8988T (cell line): Measurements from ENCODE around the gene SURF1.
"Not testable (repeated sequence)": the region's sequence is repeated elsewhere in the genome, so short reads cannot be mapped to it uniquely, and the experiment has no call there.

ENCODE experiments used
- DNase-seq: peaks from one replicate; pipeline ENCODE4 v3.0.0; 2011

SURF1 gene, protein sequence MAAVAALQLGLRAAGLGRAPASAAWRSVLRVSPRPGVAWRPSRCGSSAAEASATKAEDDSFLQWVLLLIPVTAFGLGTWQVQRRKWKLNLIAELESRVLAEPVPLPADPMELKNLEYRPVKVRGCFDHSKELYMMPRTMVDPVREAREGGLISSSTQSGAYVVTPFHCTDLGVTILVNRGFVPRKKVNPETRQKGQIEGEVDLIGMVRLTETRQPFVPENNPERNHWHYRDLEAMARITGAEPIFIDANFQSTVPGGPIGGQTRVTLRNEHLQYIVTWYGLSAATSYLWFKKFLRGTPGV

DNA sequence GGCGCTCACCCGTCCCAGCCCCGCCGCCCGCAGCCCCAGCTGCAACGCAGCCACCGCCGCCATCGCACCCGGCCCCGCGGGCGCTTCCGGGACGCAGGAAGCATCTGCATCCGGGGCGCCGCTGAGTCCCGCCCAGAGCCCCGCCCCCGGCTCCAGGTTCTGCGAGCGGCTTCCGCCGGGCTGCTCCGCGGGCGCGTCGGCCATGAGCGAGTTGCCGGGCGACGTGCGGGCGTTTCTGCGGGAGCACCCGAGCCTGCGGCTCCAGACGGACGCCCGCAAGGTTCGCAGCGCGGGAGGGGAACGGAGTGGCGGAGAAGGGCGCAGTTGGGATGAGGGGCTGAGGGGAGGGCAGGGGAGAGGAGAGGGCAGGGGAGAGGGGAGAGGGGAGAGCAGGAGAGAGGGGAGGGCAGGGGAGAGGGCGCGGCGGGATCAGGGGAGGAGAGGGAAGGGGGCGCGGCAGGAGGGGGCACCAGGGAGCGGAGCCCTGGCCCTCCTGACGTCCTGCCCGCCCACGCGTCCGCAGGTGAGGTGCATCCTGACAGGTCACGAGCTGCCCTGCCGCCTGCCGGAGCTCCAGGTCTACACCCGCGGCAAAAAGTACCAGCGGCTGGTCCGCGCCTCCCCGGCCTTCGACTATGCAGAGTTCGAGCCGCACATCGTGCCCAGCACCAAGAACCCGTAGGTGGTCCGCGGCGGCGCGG is at the start of gene SURF1, which contains the start of gene SURF2:
TSS of gene SURF1 (minus strand) at position 97 of the 701 bp plus-strand sequence. CDS start at position 63, 34 bp downstream.
TSS of gene SURF2 (plus strand) at position 160 of the 701 bp plus-strand sequence. CDS start at position 203, 43 bp downstream.
- peak; percentile 89 for DNase-seq

DNA sequence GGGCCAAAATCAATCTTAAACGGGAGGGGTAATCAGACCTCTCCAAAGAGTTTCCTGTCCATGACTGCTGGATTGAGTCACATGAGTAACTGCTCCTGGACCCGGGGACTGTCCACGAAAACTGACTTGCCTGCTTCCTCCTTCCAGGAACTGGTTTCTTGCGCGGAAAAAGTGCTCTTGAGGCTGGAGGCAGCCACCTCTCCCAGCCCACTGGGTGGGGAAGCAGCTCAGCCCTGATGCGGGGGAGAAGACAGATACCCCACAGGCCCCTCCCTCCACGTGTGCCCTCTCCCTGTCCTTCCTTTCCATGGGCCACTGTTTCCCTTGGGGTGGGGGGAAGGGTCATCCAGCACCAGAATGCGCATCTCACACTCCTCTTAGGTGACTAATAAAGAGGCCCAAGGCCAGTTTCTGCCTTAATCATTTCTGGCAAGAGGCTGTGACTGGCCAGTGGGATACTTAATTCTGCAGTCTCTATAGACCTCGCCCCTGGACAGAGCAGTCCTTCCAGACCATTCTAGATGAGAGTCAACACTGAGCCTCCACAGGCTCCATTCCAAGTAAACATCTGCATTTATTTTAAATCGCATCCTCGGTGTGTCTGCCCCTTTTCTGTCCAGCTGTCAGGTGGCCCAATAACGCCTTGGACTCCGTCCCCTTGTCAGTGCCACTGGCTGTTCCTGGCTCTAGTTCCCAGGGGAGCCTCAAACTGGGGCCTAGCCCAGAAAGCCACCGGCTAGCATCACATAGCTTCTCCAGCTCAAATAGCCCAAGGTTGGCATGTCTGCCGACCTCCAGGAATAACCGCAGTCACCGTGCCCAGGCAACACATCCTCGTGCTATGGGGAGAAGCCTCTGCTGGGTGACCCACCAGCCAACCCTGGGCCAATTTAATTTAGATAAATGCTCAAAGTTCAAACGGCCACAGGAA is 49.5 kb upstream of the SURF1 start:
- DNase-seq, result no peak

DNA sequence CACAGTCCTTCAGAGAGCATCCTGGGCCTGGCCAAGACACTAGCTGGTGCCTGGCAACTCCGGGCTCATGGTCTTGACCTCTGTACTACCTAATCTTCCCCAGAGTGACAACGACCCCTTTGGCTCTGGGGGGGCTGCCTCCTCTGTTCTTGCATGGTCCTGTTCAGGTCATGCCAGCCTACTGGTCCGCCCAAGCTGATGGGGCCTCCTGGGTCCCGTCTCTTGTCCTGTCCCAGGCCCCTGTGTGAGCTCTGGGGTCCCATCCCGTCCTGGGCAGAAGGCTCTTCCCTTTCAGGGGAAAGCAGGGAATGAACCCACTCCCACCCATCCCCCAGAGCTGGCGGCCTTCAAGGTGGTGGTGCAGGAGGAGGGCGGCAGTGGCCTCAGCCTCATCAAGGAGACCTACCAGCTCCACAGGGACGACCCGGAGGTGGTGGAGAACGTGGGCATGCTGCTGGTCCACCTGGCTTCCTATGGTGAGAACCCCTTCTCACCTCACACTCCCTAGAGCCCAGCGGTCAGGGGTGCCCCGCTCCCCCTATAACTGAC is 48.2 kb upstream of the SURF1 start:
- peak; percentile 6 for DNase-seq

DNA sequence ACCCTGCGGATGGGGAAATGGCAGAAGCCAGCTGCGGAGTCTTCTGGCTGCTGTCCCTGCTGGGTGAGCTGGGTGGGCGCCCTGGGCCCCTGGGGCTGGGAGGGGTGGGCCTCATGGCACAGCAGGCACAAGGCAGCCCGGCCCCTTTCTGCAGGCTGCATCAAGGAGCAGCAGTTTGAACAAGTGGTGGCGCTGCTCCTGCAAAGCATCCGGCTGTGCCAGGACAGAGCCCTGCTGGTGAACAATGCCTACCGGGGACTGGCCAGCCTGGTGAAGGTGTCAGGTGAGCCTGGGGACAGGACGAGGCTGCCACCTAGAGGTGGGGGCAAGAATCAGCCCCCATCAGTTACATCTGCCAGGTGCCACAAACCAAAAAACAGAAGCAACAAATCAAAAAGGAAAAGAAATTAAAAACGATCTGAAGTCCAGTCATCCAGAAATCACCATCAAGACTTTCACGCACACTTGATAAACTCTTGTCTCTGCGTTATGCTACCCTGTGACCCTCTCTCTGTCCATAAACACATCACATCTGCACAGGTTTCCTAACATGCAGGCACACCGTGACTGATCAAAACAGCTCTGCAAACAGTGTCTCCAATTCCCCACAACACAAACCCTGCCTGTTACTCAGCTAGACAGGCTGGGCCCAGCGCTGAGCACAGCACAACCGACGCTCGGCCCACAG is 47.6 kb upstream of the SURF1 start:
- peak; percentile 71 for DNase-seq

DNA sequence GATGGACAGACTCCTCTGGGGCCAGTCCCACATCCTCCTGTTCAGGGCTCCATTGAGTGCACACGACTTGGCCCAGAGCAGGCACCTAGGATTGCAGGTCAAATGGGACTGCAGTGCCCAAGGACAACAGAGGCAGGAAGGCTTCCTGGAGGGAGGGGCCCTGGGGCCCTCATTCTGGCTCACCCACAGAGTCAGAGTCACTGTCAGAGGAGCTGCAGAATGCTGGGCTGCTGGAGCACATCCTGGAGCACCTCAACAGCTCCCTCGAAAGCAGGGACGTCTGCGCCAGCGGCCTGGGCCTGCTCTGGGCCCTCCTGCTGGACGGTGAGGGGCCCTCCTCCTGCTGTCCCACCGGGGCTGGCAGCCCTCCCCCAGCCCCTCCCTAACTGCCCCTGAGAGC is 46.4 kb upstream of the SURF1 start:
- peak; percentile 7 for DNase-seq

DNA sequence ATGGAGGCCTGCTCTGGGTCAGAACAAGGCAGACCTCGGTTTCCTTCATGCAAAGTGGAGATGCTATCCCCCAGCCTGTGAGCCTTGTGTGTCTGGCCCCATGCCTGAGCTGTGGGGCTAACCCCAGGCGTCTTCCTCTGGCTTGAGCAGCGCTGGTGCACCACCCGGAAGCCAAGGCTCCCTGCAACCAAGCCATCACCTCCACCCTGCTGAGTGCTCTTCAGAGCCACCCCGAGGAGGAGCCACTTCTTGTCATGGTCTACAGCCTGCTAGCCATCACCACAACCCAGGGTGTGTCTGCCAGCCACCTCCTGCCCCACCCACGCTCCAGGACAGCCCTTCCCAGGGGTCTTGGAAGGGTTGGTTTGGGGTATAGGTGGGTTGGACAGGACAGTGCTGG is 45.3 kb upstream of the SURF1 start:
- DNase-seq, result no peak

DNA sequence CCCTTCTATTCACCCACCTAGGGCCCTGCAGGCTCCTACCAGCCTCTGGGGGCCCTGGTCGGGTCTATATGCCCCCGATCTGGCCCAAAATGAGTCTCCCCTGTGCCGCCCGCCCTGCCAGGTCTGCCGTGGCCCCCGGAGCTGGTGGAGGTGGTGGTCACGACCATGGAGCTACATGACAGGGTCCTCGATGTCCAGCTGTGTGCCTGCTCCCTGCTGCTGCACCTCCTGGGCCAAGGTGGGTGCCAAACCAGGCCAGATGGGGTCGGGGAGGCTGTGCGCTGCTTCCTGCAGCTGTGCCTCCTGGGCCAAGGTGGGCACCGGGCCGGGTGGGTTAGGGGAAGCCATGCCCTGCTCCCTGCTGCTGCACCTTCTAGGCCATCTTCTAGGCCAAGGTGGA is 44.0 kb upstream of the SURF1 start:
- DNase-seq, result no peak

DNA sequence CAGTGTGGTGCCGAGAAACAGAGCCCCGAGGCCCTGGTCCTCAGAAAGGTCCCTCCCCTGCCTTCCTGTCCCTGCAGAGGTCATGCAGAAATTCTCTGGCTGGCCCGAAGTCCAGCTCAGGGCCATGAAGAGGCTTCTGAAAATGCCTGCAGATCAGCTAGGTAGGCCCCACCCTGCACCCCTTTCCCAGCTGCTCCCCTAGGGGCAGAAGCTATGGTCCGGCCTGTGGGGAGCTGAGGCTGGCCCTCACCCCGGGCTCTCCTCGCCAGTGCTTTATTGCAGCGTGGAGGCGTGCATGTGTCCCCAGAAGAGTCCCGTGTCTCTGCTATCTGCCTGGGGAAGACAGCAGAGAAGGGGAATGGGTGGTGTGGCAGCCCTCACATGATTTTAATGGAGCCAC is 41.6 kb upstream of the SURF1 start:
- DNase-seq, result no peak

DNA sequence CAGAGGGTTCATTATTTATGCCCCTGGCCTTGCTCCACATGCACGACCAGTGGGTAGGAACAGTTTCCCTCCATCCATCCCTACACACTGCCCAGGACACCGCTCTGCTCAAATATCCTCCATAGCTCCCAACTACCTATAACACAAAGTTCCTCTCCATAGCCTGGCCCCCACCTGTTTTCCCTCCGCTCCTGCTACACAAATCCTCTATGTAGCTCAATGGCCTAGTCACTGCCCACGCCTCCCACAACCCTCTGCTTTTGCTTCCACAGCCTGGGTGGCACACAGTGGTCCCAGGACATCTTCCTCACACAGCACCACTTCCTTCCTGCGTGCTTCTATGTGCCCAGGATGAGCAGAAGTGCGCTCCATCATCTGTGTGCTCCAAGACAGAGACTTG is 41.1 kb upstream of the SURF1 start:
- DNase-seq, result no peak

DNA sequence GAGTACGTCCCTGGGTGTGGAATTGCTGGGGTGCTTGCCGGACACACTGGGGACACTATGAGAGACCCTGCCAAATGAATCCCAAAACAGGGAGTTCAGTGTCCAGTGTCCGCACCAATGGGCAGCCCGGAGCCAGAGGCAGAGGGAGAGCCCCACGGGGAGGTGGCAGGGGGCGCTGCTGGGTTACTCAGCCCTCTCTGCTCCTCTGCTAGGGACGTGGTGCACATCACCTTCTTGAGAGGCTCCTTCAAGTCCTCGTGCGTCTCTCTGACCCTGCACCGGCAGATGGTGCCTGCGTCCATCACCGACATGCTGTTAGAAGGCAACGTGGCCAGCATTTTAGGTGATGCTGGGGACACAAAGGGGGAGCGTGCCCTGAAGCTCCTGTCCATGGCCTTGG is 40.7 kb upstream of the SURF1 start:
- peak; percentile 67 for DNase-seq

DNA sequence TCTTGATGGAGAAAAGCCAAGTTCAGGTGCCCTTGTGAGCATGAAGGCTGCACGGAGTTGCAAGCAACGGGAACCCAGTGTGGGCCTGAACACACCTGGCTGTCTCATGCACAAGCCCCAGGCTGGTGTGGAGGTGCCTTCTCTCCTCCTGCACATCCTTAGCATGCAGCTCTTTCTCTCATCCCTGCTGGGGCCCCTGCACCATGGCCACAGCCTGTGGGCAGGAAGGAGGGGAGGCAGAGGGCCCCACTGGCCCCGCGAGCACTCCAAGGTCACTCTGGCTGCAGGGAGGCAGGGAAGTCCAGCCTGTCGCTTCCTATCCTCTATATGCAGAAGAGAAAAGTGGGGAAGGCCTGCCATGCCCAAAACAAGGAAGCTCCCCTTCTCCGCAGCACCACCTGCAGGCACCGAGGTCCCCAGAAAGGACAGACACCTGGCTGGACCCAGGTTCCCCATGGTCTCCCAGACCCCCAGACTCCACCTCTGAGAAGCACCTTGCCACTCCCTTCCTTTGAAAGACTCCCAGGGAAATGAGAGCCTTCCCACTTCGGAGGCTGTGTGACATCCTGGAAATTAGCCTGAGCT is 38.5 kb upstream of the SURF1 start:
- DNase-seq, result no peak

DNA sequence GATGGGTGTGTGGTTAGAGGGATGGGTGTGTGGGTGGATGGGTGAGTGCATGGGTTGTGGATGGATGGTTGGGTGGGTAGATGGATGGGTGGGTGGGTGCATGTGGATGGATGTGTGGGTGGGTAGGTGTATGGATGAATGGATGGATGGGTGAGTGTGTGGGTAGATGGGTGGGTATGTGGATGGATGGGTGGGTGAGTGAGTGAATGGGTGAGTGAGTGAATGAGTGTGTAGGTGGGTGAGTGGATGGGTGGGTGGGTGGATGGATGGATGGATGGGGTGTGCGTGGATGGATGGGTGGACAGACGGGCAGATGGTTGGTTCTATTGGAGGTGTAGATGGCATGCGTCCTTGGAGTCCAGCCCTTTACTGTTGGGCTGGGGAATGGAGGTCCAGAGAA is 37.1 kb upstream of the SURF1 start:
- no peak for DNase-seq

DNA sequence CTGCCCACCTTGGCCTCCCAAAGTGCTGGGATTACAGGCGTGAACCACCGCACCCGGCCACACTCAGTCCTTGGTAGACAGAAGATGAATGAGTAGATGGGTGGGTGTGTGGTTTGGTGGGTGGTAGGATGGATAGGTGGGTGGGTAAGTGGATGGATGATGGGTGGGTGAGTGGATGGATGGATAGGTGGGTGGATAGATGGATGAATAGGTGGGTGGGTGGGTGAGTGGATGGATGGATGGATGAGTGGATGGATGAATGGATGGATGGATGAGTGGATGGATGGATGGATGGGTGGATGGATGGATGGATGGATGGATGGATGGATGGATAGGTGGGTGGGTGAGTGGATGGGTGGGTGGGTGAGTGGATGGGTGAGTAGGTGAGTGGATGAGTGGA is 36.0 kb upstream of the SURF1 start:
- DNase-seq, result not testable (repeated sequence)

DNA sequence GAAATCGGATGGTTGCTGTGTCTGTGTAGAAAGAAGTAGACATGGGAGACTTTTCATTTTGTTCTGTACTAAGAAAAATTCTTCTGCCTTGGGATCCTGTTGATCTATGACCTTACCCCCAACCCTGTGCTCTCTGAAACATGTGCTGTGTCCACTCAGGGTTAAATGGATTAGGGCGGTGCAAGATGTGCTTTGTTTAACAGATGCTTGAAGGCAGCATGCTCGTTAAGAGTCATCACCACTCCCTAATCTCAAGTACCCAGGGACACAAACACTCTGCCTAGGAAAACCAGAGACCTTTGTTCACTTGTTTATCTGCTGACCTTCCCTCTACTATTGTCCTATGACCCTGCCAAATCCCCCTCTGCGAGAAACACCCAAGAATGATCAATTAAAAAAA is 35.2 kb upstream of the SURF1 start:
- not testable (repeated sequence) for DNase-seq

DNA sequence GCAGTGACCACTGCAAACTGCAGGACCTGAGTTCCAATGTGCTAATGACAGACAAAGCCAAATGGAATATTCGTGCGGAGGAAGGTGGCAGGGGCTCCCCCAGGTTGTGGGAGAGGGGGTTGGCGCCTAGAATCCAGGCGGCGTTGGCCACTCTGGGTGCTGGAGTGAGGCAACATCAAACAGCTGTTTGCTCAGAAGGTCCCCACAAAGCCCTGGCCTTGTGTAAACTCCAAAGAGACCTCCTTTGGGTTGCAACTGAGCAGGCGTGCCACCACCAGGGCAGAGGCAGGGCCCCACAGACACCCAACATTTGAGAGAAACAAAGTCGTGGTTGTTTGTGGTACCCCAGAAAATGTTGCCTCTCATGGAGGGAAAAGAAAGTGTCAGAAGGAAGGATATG is 34.4 kb upstream of the SURF1 start:
- no peak for DNase-seq

DNA sequence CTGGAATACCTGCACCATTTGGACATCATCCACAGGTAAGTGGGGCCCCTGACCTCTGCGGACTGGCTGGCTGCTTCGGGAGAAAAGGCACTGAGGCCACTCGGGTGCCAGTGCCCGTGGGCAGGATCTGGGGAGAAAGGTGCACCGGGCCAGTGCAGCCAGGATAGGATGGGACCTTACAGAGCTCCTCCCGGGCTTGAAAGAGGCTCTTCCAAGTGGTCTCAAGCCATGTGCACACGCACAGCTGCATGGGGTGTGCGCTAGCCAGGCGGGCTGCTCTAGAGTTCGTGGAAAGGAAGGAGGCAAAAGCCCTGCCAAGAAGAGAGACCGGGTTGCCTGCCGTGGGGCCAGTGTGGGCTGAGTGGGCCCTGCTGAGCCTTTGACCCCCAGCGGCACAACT is 33.3 kb upstream of the SURF1 start:
- DNase-seq, result no peak

DNA sequence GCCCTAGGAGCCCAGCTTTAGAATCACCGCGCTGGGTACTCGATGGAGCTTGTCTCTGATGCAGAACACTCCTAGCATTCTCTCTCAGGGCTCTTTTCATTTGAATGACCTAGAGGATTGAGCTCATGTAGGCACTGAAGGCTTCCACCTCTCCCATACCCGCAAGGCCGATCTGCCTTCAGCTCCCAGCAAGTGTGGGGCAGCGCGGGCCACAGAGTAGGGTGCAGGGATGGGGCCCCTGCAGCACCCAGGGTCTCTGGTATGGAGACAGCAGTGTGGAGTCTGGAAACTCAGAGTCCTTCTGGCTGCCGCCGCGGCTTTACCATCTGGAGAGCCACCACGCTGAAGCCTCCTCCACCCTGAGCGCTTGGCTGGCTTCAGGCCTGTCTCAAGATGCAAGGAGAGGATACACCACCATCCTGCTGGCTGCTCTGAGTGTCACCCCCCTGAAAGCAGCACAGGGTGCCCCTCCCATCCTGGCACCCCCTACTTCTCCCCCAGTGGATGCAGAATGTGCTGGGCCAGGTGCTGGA is 32.8 kb upstream of the SURF1 start:
- DNase-seq, result no peak

DNA sequence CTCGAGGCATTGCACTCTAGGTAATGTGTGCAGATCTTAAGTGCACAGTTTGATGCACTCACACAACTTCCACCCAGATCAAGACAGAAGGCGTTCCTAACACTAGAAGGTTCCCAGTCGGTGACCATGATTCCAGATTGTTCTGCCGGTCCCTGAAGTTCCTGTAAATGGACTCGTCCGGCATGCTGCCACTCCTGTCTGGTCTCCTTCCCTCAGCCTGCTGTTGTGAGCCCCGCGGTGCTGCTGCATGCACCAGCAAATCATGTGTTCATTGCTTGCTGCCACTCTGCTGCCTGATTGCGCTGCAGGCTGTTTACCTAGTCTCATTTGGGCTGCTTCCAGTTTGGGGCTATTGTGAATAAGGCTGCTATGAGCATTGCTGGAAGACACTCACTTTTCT is 31.4 kb upstream of the SURF1 start:
- no peak for DNase-seq

DNA sequence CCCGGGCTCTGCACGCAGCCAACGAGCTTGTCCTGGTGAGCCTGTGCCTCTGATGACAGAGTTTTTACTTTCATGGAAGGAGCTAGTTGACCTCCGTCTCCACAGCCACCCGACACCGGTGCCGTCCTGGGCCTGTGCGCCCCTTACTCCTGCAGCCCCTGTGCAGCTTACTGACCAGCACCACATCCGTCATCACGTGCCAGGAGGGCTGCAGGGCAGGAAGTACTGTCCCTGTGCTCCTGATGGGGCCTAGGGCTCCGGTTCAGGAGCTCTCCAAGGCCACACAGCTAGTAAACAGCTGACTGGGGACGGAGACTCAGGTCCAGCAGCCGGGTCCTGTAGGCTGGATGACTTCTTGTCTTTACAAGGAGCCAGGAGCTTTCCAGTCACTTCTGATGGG is 30.1 kb upstream of the SURF1 start:
- DNase-seq, result no peak

DNA sequence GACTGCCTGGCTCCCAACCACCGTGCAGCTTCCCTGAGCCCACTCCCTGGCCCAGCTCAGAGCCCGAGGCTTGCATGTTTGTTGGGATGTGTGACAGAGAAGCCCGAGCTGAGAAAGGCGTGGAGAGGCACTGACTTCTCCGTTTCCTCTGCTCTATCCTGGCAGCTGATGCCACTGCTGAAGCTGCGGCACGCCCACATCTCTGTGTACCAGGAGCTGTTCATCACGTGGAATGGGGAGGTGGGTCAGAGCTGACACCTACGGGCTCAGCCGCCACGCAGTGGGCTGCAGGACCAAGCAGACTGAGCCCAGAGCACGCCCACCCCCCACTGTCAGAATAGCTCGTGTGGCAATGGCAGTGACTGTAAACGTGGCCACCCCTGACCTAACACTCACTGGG is 29.2 kb upstream of the SURF1 start:
- DNase-seq, result no peak

DNA sequence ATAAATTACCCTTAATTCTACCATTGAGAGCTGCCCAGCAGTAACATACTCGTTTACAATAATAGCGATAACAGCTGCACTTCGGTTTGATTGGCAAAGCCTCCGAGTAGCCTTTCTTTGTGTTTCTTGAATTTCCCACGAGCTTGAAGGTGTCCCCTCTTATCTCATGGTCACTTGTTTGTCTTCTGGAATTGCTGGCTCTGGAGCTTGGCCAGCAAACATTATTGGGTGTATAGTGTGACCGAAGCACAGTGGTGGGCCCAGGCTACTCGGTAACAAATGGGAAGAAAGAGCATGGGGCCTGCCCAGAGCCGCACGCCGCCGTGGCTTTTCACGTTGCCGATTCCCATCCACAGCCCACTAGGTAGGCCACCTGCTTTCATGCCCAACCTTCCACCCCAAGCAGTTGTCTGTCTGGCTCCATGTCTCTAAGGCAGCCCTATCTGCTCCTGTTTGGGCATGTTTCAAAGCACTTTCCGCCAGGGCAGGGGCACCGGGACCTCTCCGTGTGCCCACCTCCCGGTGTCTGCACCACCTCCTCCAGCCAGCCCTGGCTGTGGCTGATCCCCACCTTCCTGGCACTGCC is 28.5 kb upstream of the SURF1 start:
- DNase-seq, result no peak
